ENCODE measurements around the gene IL12RB1. TPM values are rescaled to one million over a fixed set of nuclear protein-coding genes. Genes with fewer than 3 reads are reported as not detected.

IL12RB1 gene
- total RNA-seq, 4 donors from 2014 or later = 1.1 to 4.4 (median 1.6) TPM

- ATAC-seq (ENCODE audit: low FRiP score) (no peak), DNase-seq (ENCODE audit: low spot score) (no peak)
- no peak for TF ChIP-seq CTCF (IDR thresholded peaks at IDR 0.05)
These were observed 39.4 kb upstream of the IL12RB1 start for GRCh38 chr19:18126097-18126496.

GRCh38 chr19:18123819-18124218 lies 37.1 kb upstream of the IL12RB1 start:
- no peak for ATAC-seq (ENCODE audit: low FRiP score)

GRCh38 chr19:18122860-18123795 lies 36.4 kb upstream of the IL12RB1 start:
- ATAC-seq (ENCODE audit: low FRiP score) (no peak), DNase-seq (ENCODE audit: low spot score) (no peak)
- no peak for TF ChIP-seq CTCF (IDR thresholded peaks at IDR 0.05)

More at GRCh38 chr19:18123819-18124218, 37.1 kb upstream of the IL12RB1 start:
- TF ChIP-seq CTCF (IDR thresholded peaks at IDR 0.05) = no peak
- no peak for DNase-seq (ENCODE audit: low spot score)

GRCh38 chr19:18122424-18122823 lies 35.7 kb upstream of the IL12RB1 start:
- no peak for TF ChIP-seq CTCF (IDR thresholded peaks at IDR 0.05)
- no peak for ATAC-seq (ENCODE audit: low FRiP score)
- no peak for DNase-seq (ENCODE audit: low spot score)

GRCh38 chr19:18121166-18121565 lies 34.4 kb upstream of the IL12RB1 start:
- no peak for ATAC-seq (ENCODE audit: low FRiP score)
- no peak for TF ChIP-seq CTCF (IDR thresholded peaks at IDR 0.05)
- DNase-seq (ENCODE audit: low spot score) = no peak

- no peak for ATAC-seq (ENCODE audit: low FRiP score)
- TF ChIP-seq CTCF (IDR thresholded peaks at IDR 0.05) = no peak
- DNase-seq (ENCODE audit: low spot score) = no peak
These were observed 33.4 kb upstream of the IL12RB1 start for GRCh38 chr19:18120127-18120526.

- TF ChIP-seq CTCF (IDR thresholded peaks at IDR 0.05) = no peak
- ATAC-seq (ENCODE audit: low FRiP score) (no peak), DNase-seq (ENCODE audit: low spot score) (no peak)
These were observed 33.0 kb upstream of the IL12RB1 start for GRCh38 chr19:18119717-18120105.

Measured in omental fat pad (tissue), 4 donors.